ENCODE data around the gene ORM1. TPM values are rescaled to one million over a fixed set of nuclear protein-coding genes. Genes with fewer than 3 reads are reported as not detected.

The ORM1 gene
- polyA plus RNA-seq, 10 donors: 0.22 to 1.0 (median 0.69) TPM; not detected in 1

DNA sequence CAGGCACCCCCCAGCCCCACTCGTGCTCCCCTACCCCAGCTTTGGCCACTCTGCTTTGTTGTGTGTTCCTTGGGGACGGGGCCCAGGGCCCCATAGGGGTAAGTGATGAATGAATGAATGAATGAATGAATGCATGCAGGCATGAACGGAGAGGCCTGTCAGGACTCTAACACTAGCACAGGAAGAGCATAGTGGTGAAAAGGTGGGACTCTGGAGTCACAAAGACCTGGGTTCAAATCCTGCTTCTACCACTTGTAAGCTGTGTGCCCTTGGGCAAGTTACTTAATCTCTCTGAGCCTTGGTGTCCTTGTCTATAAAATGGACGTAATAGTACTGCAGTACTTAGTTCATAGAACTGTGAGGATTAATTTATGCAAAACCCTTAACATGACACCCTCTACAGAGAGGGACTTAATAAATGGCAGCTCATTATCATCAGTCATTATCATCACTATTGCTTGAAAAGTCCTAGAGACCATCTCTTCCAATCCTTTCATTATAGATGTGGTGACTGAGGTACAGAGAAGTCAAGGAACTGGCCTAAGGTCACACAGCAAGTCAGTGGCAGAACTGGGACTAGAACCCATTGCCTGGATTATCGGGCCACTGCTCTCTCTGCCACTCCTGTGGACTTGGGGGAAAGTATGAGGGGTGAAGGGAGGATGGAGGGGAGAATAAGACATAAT, 20.0 kb downstream of the ORM1 start:
- no peak for DNase-seq

DNA sequence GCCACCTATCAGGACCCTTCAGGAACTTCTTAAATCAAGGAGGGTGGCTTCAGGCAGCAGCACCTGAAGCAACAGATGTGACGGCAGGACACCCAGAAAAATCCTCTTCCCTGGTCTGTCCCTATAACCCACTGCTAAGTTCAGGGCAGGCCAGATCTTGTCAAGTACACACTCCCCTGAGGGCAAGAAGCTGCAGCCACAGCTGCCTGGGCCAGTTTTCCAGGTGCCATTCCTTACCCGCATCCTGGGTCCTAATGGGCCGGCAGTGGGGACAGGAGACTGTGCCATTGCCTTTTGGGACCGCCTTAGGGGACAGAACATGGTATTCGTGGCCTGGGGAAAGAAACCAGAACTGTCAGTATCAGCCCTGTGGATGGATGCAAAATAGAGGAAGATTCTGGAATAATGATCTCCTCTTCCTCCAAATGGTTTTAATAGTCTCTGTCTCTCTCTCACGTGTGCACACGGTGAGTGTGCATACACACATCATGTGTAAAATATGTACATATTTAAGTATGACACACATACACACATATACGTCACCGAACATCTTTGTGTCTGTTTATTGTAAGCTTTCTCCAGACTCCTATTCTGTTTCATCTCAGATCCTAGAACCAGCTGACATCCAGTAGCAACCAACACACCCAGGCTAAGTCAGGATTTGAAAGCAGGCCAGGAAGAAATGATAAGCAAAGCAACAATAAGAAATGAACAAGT, 20.7 kb downstream of the ORM1 start:
- DNase-seq: no peak

DNA sequence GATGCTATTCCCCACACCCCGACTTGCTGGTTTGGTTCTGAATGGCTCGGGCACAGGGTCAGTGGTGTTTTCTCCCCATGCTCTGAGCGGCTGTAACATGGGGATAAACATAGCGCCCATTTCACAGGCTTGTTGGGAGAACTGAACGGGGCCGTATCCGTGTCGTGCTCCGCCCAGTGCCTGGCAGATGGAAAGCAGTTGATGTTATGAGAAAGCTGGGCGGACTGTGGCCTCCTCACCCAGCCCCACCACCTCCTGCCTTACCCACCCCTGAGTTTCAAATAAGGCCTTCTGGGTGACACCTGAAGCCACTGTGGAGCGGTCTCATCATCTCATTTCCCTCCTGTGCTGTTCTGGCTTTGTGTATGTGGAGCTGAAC, 21.3 kb downstream of the ORM1 start:
- DNase-seq: no peak

DNA sequence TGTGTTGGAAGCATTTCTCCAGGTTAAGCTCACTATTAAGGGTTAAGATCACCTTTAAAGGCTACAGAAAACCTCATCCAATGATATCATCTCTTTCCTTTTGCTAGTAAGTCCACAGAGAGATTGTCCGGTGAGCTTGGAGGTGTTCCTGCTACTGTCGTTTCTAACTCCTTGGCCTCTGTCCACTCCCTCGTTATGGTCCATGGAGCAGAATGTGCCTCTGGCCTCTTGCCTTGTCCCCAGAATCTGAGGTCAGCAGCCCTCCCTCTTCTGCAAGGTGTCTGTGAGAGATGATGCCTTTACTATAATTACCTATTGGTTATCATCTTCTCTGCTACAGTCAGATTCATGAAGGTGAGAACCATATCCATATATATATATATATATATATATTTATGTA, 21.8 kb downstream of the ORM1 start:
- DNase-seq: no peak

DNA sequence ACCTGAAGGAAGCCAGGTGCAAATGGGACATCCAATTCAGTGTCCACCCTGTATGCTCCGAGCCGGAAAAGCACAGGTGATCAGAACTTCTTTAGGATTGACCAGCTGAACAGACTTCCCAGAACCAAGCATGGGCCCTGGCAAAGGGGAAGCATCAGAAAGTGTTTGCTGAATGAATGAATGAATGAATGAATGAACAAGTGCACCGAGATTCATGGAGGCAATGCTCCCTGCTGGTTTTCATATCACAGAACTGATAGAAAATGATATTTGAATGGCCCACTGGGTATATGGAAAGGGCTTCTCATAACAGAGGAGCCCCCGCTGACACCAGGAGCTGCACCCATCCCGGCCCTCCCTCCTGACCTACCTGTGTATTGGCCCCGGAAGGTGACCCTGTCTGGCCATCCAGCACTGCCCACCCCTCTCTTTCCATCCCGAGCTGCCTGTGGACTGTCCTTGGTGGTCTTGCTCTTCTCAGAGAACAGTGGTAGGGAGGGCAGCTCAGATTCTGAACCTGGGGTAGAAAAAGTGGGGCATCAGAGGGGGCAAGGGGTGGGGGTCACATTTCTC, 22.7 kb downstream of the ORM1 start:
- DNase-seq: no peak

GRCh38 chr9:114346146-114346545, 23.2 kb downstream of the ORM1 start:
- DNase-seq: no peak

GRCh38 chr9:114347675-114348074, 24.8 kb downstream of the ORM1 start:
- DNase-seq: no peak

GRCh38 chr9:114348261-114348905, 25.5 kb downstream of the ORM1 start:
- DNase-seq: no peak

- peak in 1 of 3 donors; percentile 94 for DNase-seq
Measured at GRCh38 chr9:114348906-114349482, 26.1 kb downstream of the ORM1 start.

DNA sequence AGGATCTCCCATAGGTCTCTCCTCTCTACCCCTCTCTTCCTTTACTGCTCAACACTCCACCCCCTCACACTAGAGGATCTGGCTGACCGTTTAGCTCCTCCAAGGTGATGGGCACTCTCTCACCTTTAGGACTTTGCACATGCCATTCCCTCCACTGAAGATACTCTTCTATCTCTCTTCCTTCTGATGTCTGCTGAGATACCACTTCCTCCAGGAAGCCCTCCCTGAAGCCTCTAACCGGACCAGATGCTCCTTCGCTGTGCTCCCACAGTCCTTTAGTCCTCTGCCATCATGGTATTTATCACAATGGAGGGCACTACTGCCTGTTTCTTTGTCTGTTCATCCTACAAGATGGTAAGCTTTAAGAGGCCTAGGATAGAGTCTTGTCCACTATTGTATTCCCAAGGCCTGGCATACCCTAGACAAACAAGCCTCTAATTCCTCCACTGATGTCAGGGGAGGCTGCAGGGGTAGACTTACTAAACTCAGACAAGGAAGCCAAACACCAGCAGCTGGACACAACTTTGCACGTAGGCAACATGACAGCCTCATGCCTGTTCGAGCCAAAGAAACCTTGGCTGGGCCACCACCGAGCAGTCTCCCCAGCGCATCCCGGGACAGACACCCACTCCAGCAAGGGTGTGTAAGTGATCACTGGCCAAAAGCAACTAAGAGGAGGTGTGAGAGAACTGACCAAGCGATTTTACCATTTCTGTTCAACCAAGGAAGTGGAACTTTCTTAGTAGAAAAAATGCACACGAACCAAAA, 27.0 kb downstream of the ORM1 start:
- DNase-seq: no peak

DNA sequence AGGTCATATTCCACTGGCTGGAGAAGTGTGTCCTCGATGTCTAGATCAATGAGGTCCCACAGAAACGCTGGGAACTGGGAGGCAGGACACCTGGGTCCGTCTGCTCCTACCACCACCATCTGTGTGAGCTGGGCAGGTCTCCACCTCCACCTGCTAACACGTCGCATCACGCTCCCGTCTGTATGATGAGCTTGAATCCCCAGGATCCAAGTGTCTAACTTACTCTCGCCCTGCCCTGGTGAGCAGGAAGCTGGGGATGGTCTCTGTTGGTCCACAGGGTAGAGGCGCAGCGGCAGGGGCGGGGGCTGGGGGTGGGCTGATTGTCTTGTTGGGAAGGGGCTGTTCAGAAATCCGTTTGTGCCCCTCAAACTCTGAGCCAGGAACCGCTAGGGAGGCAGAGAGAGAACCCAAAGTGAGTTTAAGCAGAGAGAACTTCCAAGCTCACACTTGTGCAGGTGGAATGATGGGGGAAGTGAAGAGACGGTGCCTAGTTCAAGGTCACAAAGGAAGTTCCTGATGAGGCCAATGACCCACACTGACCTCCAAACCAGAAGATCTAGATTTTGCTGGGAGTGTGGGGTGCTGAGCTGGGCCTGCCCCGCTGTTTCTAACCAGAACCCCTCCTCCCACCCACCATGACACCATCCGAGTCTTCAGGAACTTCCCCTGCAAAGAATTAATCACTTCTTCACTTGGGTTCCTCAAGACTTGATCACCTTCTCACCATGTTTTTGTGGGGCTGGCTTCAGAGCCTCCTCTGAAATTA, 27.9 kb downstream of the ORM1 start:
- DNase-seq: no peak

- no peak for DNase-seq
Measured at GRCh38 chr9:114351932-114352331, 29.0 kb downstream of the ORM1 start.

DNA sequence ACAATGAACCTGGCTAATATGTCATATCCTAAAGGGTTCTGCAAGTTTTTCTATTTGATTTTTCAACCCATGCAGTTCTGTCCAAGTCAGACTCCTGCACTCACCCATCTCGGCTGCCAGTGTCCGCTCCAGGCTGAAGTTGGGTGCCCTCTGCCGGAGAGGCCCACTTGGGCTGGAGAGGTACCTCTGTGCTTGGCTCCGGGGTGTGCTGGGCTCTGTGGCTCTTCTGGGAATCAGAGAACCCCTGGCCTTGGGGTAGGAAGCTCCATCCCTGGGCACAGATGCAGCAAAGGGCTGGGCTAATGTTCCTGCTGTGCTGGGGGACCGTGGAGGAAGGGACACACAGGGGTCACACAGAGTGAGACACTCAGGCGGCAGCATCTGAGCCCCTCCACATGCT, 32.9 kb downstream of the ORM1 start:
- DNase-seq: no peak

GRCh38 chr9:114356792-114357191, 33.9 kb downstream of the ORM1 start:
- no peak for DNase-seq

DNA sequence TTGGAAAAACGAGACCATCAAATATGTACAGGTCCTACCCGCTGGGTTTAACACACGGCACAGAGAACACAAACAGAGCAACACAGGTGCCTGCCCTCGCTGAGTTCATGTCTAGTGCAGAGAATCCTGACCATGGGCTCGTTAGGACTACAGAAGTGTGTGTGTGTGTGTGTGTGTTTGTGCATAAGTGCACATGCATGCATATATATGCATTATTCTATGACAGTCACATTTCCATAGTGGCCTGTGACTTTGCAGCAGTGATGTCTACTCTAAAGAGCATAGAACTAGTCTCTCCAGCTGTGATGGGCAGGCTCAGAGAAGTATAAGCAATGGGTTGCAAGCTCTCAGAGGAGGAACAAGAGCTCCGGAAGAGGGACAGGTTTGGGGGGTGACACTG, 34.5 kb downstream of the ORM1 start:
- no peak for DNase-seq

- DNase-seq: no peak
Measured at GRCh38 chr9:114357911-114358328, 35.0 kb downstream of the ORM1 start.

GRCh38 chr9:114359801-114360200, 36.9 kb downstream of the ORM1 start:
- DNase-seq: no peak

GRCh38 chr9:114361542-114361941, 38.6 kb downstream of the ORM1 start:
- no peak for DNase-seq

DNA sequence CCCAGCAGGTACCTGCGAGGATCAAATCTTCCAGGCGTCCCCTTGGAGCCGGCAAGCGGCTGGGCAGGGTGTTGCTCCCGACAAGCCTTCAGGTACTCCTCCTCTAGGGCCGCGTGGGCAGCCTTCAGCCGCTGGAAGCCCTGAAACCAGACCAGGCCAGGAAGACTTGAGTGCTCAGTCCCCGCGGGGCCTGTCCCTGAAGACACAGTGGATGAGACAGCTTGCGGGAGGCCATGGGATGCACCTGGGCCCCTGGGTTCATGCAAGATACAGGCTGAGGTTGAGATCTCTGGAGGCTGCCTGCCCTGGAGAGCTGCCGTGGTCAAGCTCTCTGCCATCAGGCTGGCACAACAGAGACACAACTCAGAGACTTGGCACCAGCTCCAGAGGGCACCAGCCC, 39.5 kb downstream of the ORM1 start:
- no peak for DNase-seq

DNA sequence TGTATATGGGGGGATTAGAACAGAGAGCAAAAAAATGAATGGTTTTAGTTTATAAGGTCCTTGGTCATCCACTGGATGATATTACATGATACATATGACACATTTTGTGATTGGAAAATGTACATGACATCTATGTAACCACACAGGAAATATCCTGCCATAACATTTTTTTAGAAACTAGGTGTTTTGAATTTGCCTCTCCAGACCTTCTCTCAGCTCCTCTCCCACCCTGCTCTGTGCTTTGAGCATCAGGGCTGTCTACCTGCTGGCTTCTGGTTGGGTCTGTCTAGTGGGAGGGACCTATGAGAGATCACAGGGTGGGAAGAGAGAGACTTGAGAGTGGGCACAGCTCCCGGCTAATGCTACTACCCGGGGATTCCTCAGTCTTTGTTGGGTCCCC, 40.5 kb downstream of the ORM1 start:
- no peak for DNase-seq

All from muscle of back (tissue), 11 donors.